Kidney epithelial cell (primary cell): ENCODE results near the gene IMP4. TPM values are rescaled to one million over a fixed set of nuclear protein-coding genes. Genes with fewer than 3 reads are reported as not detected.

Experiments used
- DNase-seq: peaks from one replicate; pipeline ENCODE4 v3.0.0-alpha.2; 2010; ENCODE audit warnings: low read depth
- H3K27me3 ChIP-seq: 2 replicates; pipeline ENCODE4 v1.6.0; 2011; ENCODE audit warnings: low read length; ENCODE audit not compliant: control insufficient read depth, insufficient read depth
- H3K36me3 ChIP-seq: 2 replicates; pipeline ENCODE4 v1.5.1; 2011; ENCODE audit warnings: low read length; ENCODE audit not compliant: control insufficient read depth, insufficient read depth
- H3K4me3 ChIP-seq: 2 replicates; pipeline ENCODE4 v1.5.1; 2011; ENCODE audit warnings: low read depth, mild to moderate bottlenecking, control low read depth, low read length
- CTCF ChIP-seq: IDR thresholded peaks from 2 replicates; pipeline ENCODE4 v1.5.1; 2011; ENCODE audit warnings: mild to moderate bottlenecking, moderate library complexity, low read length, control low read depth, inconsistent platforms; ENCODE audit not compliant: insufficient read depth, poor library complexity, severe bottlenecking
- total RNA-seq: library from RNA; depleted of rRNA; stranded (reverse); fragments of >200 nt; gene quantifications from 2 replicates; pipeline ENCODE4 v1.2.3, GENCODE V29; 2015

The IMP4 gene
- total RNA-seq, 1 donor from 2014 or later = 121 TPM

GRCh38 chr2:130351711-130352110 lies 9.0 kb downstream of the IMP4 start:
- no peak for TF ChIP-seq CTCF

GRCh38 chr2:130352237-130352636 lies 9.5 kb downstream of the IMP4 start:
- no peaks in the 10 kb centered on the region for H3K36me3 ChIP-seq
- DNase-seq = no peak
- TF ChIP-seq CTCF = no peak
- no peaks in the 10 kb centered on the region for H3K27me3 ChIP-seq
- no peak overlapping the region for H3K4me3 ChIP-seq

More at GRCh38 chr2:130351711-130352110, 9.0 kb downstream of the IMP4 start:
- H3K36me3 ChIP-seq = no peaks in the 10 kb centered on the region
- no peaks in the 10 kb centered on the region for H3K27me3 ChIP-seq
- H3K4me3 ChIP-seq = no peak overlapping the region
- no peak for DNase-seq

DNA sequence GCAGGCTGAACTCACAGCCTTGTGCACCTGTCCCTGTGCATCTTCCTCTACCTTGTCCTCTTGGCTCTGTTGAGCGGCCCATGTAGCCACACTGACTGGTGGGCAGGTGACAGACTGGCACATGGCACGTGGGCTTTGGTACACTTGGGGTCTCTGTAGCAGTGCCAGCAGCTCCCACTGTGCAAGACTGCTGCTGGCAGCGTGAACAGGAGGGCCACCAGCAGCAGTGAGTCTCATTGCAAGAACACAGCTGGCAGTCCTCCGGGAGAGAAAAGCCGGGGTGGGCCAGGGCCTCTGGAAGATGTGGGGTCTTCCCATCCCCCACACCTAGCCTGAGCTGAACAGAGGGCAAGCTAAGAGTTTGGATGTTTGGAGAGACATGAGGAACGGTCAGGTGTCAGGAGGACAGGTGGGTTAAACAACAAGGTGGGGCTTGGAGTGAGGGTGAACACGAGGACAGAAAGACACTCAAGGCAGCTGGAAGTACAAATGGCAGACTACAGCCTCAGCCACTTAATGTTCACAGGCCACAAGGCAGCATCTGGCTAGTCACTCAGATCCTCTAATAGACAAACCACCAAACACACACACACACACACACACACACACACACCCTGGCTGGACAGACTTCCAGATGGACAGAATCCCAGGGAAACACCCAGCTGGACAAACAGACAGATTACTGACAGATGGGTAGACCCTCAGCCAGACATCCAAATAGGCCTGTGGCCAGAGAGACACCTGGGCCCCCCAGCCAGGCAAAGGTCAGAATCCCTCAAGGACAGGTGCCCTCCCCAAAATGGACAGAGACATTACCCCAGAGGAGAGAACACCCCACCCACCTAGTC lies 10.8 kb downstream of the IMP4 start:
- no peak for TF ChIP-seq CTCF
- no peak for DNase-seq
- no peaks in the 10 kb centered on the region for H3K27me3 ChIP-seq
- no peaks in the 10 kb centered on the region for H3K36me3 ChIP-seq
- no peak overlapping the region for H3K4me3 ChIP-seq

GRCh38 chr2:130354139-130354428 lies 11.4 kb downstream of the IMP4 start:
- Histone ChIP-seq H3K36me3 (no peaks in the 10 kb centered on the region), H3K27me3 (no peaks in the 10 kb centered on the region), H3K4me3 (no peak overlapping the region)
- TF ChIP-seq CTCF = no peak
- no peak for DNase-seq

- TF ChIP-seq CTCF = no peak
- Histone ChIP-seq H3K36me3 (no peaks in the 10 kb centered on the region), H3K4me3 (peak overlapping the region; percentile 70), H3K27me3 (no peaks in the 10 kb centered on the region)
- DNase-seq = no peak
These were observed 12.5 kb downstream of the IMP4 start for GRCh38 chr2:130355172-130355577.
